Activated CD8-positive, alpha-beta memory T cell treated with anti-CD3 and anti-CD28 coated beads for 36 hours (primary cell): ENCODE measurements around the gene DBH. TPM values are rescaled to one million over a fixed set of nuclear protein-coding genes. Genes with fewer than 3 reads are reported as not detected.

ENCODE experiments used
- CTCF ChIA-PET: fragments of 350-600 bp; sonication (Branson Sonifier 250); formaldehyde crosslinking; loops from one replicate; lab custom pipeline; 2021; ENCODE audit warnings: antibody characterized with exemption; lab: Charles Lee
- POLR2A ChIA-PET: fragments of 350-600 bp; sonication (Branson Sonifier 250); formaldehyde crosslinking; loops from one replicate; lab custom pipeline; 2021; ENCODE audit warnings: antibody characterized with exemption; lab: Charles Lee
- total RNA-seq, 2 experiments: library from RNA; stranded (reverse); gene quantifications; one replicate each; pipeline ENCODE4 v1.2.3, GENCODE V29; 2021

DBH gene
- total RNA-seq, 2 experiments from 2014 or later, result not detected

- ChIA-PET POLR2A (no interaction called here), CTCF (interaction anchor here (1.6 kb wide), 1 partner anchor 125 kb away, joined by 4 read pairs; no protein-coding TSS in a partner anchor)
Observed at GRCh38 chr9:133602277-133602676, 33.9 kb upstream of the DBH start.

DNA sequence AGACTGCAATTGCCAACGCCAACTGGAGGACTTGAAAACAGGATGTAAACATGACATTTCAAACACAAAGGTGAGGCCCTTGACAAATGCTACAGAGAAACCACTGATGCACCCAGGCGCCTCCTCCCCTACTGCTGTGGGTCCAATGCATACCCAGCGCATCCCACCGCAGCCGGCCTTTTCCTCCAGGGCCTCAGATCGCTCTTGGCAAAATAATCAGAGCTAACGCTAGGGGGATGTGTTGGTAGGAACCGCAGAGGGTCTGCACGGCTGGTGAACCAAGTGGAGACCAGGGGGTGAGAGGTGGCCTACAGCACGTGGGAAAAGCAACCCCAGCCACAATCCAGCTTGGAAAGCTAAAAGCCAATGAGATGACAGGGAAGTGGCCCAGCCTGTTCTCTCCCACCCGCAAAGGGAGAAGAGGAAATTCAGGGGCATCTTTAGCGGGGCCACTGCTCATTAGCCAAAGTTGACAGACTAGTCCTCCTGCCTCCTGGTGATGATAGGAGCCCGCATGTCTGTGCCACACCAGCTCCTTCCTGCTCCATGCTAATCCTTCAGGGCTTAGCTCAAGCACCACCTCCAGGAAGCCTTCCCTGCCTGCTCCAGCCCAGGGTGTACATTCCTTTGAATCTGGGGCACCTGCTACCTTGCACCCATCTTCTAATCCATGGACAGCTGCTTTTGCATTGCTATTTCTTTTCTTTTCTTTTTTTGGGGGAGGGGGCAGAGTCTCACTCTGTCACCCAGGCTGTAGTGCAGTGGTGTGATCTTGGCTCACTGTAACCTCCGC, 32.8 kb upstream of the DBH start:
- ChIA-PET CTCF (interaction anchor here (1.0 to 1.6 kb wide), 2 partner anchors 21 to 124 kb away, joined by 3 to 4 read pairs; no protein-coding TSS in a partner anchor), POLR2A (interaction anchor here (0.6 kb wide), 1 partner anchor 1318 kb away, joined by 6 read pairs; no protein-coding TSS in a partner anchor)

GRCh38 chr9:133604214-133604613, 31.9 kb upstream of the DBH start:
- ChIA-PET CTCF (interaction anchor here (2.0 kb wide), 1 partner anchor 121 kb away, joined by 5 read pairs; no protein-coding TSS in a partner anchor), POLR2A (no interaction called here)

DNA sequence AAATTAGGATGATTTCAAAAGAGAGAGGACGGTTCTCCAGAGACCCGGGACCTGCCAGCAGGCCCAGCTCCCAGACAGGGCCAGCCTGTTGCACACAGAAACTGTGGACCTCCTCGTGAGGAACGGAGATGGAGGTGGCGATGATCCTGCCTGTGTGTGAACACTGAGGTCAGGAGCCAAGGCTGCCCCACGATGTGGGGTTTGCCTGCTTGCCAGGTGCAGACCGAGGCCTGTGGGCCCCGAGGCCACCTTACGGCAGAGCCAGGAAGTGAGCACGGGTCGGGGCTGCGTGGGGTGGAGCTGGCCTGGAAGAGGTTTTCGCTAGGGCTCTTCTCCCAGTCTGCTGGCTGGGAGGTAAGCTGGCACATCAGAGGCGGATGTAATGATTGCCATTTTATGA, 31.3 kb upstream of the DBH start:
- ChIA-PET POLR2A (no interaction called here), CTCF (interaction anchor here (1.1 to 2.0 kb wide), 2 partner anchors 15 to 121 kb away, joined by 4 to 5 read pairs; no protein-coding TSS in a partner anchor)

DNA sequence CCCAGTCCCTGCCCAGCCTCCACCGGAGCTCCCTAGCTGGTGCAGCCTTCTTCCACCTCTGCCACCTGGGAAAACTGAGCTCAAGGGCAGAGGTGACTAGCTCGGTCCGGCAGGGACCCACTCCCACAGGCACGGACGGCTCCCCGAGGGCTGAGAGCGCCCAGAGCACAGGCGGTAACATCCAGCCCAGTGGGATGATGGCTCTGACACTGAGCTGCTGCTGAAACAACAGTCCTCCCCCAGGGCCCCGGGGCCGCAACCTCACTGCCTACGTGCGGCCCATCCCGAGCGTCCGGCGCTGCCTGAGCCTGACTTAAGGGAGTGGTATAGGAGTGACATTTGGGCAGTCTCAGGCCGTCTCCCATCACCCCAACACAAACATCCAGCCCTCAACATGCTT, 30.7 kb upstream of the DBH start:
- CTCF ChIA-PET, result interaction anchor here (1.1 to 2.0 kb wide), 2 partner anchors 16 to 120 kb away, joined by 4 to 5 read pairs; no protein-coding TSS in a partner anchor
- POLR2A ChIA-PET, result no interaction called here

DNA sequence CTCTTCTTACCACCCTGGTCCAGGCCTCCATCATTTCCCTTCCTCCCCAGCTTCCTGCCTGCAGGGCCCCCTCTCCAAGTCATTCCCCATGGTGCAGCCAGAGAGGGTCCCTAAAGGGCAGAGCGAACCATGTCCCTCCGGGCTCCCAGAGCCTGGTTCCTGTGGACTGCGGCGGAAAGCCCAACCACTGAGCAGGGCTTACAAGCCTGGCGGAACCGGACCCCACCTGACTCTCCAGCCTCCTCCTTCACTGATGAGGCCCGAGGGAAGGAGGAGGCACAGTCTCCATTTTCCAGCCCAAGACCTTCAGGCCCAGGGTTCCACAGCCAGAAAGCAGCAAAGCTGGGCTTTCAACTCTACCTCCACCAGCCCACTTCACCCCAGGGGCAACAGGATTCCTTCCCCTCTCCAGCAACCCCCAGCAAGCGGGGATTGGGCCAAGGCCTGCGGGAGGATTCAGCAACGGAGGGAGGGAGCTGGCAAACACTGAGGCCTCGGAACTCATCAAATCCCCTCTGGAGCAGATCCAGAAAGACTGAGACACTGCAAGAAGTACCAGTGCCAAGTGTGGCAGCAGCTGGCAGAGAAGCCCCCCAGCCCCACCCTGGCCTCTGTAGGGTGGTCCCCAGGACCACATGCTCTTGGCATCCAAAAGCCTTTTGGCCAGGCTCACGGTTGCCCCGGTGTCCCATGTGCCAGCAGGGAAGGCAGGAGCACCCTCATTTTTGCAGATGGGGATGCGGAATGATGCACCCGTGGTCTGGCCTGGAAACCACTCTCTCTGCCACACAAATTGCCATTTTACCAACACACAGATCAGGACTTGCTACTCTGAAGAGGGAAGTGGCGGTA, 30.1 kb upstream of the DBH start:
- CTCF ChIA-PET, result interaction anchor here (1.1 to 2.0 kb wide), 2 partner anchors 17 to 119 kb away, joined by 4 to 5 read pairs; no protein-coding TSS in a partner anchor
- POLR2A ChIA-PET, result no interaction called here

- CTCF ChIA-PET, result interaction anchor here (1.1 kb wide), 1 partner anchor 118 kb away, joined by 4 read pairs; no protein-coding TSS in a partner anchor
- POLR2A ChIA-PET, result no interaction called here
Observed at GRCh38 chr9:133606708-133607025, 29.5 kb upstream of the DBH start.

DNA sequence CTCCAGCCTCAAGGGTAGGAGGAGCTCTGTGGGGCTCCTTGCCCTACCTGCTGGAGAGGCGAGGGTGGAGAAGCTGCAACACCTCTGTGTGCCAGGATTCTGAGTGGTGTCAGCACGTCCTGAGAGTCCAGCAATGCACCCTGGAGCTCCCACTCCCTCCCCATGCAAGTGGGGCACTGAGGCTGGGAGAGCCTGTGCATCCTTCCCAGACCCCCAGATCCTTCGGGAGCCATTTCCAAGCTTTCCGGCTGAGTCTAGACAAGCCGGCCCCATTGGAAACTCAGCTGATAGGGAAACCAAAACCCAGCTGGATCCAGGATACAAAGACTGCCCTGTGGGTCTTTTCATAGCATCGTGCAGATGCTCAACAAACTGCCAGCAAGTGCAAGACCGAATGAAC, 28.8 kb upstream of the DBH start:
- POLR2A ChIA-PET, result no interaction called here

DNA sequence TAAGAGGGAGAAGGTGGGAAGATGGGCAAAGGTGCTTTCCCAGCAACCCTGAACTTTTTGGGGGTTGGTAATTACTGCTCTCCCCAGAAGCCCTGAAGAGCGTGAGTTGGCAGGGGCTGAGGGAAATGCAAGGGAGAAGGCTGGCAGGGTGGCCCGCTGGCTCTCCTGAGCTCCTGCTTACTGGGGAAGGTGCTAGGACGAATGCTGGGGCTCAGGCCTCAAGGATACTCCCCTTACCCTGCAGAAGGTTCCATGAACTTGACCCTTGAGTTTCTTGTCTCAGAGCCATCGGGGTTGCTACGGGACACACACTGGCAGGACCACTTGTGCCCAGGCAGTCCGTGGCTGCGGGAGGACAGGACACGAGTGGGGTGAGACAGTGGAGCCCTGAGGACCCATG, 28.2 kb upstream of the DBH start:
- POLR2A ChIA-PET, result no interaction called here
- CTCF ChIA-PET, result interaction anchor here (1.1 kb wide), 2 partner anchors 117 to 135 kb away, joined by 4 to 5 read pairs; no protein-coding TSS in a partner anchor

More for the DNA sequence above, 28.8 kb upstream of the DBH start:
- CTCF ChIA-PET, result interaction anchor here (0.6 to 1.1 kb wide), 3 partner anchors 41 to 135 kb away, joined by 3 to 5 read pairs (median 4); no protein-coding TSS in a partner anchor

DNA sequence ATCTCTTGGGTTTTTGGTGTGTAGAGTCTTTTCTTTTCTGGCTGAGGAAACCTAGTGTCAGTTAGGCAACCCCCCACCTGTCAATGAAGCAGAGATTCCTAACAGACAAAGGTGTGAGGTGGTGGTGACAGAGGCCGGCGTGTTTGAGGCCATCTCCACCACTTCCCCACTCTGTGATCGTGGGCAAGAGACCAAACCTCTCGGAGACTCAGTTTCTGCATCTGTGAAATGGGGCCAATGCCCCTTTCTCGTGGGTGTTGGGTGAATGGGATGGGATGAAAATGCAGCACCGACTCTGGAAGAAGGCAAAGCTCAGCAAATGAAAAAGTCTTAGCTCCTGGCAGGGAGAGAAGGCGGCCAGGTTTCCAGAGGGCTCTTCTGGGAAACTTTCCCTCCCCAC, 27.8 kb upstream of the DBH start:
- POLR2A ChIA-PET, result no interaction called here
- CTCF ChIA-PET, result no interaction called here

- CTCF ChIA-PET, result interaction anchor here (1.1 kb wide), 1 partner anchor 134 kb away, joined by 3 read pairs; no protein-coding TSS in a partner anchor
Observed at GRCh38 chr9:133608889-133609288, 27.3 kb upstream of the DBH start.

GRCh38 chr9:133609311-133610098, 26.7 kb upstream of the DBH start, which contains the start of gene FAM163B:
FAM163B (minus strand) TSS chr9:133609389; CDS start chr9:133580223, 29,166 bp downstream.
- POLR2A ChIA-PET, result no interaction called here

More at GRCh38 chr9:133608889-133609288, 27.3 kb upstream of the DBH start:
- POLR2A ChIA-PET, result no interaction called here

GRCh38 chr9:133610845-133611244, 25.3 kb upstream of the DBH start:
- CTCF ChIA-PET, result no interaction called here
- POLR2A ChIA-PET, result no interaction called here

More at GRCh38 chr9:133609311-133610098, 26.7 kb upstream of the DBH start, which contains the start of gene FAM163B:
- CTCF ChIA-PET, result interaction anchor here (1.1 kb wide), 1 partner anchor 134 kb away, joined by 3 read pairs; no protein-coding TSS in a partner anchor

GRCh38 chr9:133612051-133612450, 24.1 kb upstream of the DBH start:
- POLR2A ChIA-PET, result no interaction called here
- CTCF ChIA-PET, result no interaction called here

GRCh38 chr9:133612816-133613215, 23.3 kb upstream of the DBH start:
- CTCF ChIA-PET, result no interaction called here
- POLR2A ChIA-PET, result no interaction called here

DNA sequence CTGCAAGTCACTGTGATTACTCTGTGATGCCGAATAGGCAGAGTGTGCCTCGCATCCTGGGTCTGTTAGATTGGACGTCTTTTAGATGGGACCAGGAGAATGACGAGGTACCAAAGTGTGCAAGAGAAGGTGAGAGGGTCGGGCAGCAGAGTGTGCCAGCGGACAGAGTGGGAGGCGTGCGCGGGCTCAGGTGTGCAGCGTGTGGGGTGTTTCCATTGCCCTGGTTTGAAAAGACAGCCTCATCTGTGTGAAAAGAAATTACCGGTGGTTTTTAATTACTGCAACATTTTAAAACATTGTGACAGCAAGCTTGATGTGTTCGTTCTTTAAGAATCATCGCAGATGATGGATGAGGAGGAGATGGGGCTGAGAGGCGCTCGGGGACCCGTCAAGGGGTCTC, 22.7 kb upstream of the DBH start:
- CTCF ChIA-PET, result no interaction called here
- POLR2A ChIA-PET, result no interaction called here

GRCh38 chr9:133614056-133614455, 22.1 kb upstream of the DBH start:
- ChIA-PET POLR2A (no interaction called here), CTCF (no interaction called here)

GRCh38 chr9:133614678-133615077, 21.5 kb upstream of the DBH start:
- ChIA-PET CTCF (no interaction called here), POLR2A (no interaction called here)

- CTCF ChIA-PET, result no interaction called here
- POLR2A ChIA-PET, result no interaction called here
Observed at GRCh38 chr9:133615186-133615585, 21.0 kb upstream of the DBH start.
